HG02970 (cell line): ENCODE measurements around the gene BHMT.

Experiments used
- ATAC-seq: cut with Tn5 transposase; IDR thresholded peaks from one replicate; pipeline ENCODE4 v1.9.1; 2021; ENCODE audit warnings: mild to moderate bottlenecking, moderate library complexity, moderate number of reproducible peaks; ENCODE audit not compliant: unreplicated experiment, low FRiP score

The BHMT gene, protein sequence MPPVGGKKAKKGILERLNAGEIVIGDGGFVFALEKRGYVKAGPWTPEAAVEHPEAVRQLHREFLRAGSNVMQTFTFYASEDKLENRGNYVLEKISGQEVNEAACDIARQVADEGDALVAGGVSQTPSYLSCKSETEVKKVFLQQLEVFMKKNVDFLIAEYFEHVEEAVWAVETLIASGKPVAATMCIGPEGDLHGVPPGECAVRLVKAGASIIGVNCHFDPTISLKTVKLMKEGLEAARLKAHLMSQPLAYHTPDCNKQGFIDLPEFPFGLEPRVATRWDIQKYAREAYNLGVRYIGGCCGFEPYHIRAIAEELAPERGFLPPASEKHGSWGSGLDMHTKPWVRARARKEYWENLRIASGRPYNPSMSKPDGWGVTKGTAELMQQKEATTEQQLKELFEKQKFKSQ

DNA sequence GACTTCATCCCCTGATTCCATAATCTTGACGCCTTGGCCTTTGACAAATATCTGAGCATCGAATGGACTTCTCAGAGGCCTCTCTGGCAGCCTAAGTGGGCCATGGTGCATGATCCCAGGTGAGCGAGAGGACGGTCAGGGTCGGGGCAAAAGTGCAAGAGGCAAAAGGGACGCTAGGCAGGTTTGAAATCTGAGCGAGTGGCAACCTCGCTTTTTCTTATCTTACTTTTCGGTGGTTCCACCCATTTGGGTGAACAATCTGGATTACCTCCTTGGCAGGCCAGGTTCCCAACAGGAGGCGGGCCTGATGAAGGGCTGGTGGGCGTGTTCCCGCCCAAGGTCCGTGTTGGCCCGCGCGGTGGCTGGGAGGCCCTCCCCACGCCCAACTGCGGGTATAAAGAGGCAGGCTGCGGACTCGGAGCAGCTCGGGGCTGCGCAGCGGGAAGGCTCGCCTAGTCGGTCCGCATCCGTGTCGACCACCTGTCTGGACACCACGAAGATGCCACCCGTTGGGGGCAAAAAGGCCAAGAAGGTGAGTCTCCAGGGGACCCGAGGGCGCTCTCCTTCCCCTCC, at the start of gene BHMT:
BHMT (plus strand) TSS at position 423 of the 573 bp plus-strand sequence; CDS start at position 500, 77 bp downstream.
- no peak for ATAC-seq

DNA sequence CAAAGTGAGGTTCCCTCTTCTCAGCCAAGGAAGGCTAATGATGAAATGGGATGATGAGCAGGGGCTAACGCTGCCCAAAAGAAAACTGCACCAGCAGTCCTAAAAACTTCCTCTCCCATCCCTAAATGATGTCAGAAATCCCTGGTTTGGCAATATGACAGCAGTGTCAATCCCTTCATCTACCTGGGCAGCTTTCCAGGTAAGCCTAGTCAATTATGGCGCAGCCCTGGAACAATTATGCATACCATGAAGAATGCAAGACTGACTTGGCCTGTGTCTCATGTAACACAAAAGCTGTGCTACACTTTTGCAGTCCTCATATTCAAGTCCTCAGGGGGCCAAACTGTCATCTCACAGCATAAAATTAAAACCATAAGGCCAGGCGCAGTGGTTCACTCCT, 49.2 kb upstream of the BHMT start:
- ATAC-seq: no peak

DNA sequence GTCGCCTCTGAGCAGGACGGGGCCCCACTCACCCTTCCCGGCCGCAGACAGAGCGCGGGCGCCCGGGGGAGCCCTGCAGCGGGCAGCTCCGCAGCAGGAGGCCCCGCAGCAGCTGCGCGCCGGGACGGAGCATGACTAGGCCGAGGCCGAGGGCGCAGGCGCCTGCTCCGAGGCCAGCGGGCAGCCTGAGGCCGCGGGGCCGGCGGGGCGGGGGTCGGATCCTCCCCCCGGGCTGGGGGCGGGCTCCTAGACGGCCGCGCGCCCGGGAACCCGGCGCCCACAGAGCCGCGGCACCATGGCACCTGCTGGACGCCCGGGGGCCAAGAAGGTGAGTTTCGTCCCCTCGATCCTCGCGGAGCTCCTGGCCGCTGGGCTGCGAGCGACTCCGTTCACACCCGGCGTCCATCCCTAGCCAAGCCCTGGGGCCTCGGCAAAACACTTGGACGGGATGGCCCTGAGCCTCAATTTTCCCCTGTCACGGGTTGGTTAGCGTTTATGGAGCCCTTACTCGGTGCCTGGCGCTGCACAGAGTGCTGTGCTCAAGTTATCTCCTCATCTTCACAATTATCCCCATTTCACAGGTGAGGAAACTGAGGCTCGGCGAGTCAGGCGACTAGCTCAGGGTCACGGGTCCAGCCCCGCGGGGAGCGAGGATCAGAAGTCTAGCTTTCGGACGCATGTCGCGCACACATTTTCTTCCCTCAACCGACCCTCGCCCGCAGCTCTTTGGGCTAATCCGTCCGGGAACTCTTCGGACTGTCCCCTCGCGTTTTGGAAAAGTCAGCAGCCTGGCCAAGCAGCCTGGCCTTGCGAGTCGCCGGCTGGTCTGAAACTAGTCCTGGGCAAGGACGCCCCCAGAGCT, 41.9 kb upstream of the BHMT start, which contains the start of the genes BHMT2 and DMGDH:
BHMT2 (plus strand) TSS at position 280 of the 862 bp plus-strand sequence; CDS start at position 296, 16 bp downstream.
DMGDH (minus strand) TSS at position 187 of the 862 bp plus-strand sequence; CDS start at position 133, 54 bp downstream.
- no peak for ATAC-seq

DNA sequence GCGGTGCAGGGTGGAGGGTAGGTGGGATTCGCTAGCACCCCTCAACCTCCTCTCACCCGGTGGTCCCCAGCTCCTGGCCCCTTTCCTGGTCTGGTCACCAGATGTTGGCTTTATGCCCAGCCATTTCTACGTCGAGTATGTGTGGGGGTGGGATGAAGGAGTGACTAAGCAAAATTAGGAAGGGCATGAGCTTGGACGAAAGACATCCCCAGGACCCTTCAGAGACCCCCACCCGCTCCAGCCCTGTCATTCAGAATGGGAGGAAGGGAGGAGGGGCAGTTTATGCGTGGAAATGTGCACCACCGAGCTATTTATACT, 41.3 kb upstream of the BHMT start:
- ATAC-seq: no peak

DNA sequence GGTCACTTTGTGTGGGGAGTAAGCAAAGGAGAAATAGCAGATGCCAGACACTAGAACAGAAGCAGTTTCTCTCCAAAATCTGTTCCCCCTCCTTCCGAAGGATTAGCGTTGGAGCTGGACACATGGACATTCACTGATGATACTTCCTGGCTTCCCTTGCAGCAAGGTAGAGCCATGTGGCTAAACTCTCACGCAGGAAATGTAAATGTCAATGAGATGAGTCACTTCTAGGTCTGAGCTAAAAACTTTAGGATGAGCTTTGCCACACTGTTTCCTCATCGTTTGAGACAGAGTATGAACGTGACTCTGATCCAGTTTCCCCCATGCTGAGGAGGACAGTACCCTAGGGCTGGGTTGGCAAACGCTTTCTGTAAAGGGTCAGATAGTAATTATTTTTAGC, 37.0 kb upstream of the BHMT start:
- ATAC-seq: no peak

DNA sequence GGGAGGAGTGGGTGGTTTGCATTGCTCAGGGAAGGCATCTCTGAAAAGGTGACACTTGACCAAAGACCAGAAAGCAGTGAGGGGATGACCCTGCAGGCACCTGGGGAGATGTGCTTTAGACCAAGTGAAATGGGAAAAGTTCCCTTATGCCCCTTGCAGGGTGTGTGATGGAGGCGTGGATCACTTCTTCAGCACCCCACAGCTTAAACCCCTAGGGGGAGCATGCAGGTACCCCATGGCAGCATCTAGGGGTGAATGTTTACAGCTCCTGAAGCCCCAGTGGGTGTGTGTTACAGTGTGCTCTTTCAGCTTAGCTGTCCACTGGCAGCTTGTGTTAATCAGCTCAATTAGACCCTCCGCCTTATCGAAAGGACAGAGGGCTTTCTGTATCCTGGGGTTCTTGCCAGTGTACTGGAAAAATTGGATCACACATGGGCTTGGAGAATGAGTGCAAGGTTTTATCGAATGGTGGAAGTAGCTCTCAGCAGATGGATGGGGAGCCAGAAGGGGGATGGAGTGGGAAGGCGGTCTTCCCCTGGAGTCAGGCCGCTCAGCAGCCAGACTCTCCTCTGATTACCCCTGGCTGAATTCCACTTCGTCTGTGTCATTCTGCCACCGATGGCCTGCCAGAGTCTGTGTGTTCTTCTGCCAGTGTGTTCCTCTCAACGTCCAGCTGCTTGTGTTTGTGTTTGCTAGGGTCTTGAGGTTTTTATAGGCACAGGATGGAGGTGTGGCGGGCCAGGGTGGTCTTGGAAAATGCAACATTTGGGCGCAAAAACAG, 35.8 kb upstream of the BHMT start:
- no peak for ATAC-seq

DNA sequence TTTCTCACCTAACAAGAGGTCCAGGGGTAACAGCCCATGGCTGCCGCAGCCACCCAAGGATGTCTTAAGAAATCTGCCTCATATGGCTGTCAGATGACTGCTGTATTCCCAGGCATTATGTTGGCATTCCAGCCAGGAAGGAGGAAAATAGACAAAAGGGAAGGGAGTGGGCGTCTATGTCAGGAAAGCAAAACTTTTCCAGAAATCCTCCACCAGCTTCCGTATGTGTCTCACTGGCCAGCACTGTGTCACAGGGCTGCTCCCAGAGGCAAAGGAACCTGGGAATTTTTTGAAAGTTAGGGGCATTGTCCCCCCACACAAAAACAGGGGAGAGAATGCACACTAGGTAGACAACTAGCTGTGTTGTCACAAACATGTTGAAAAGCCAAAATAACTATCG, 34.8 kb upstream of the BHMT start:
- ATAC-seq: no peak

DNA sequence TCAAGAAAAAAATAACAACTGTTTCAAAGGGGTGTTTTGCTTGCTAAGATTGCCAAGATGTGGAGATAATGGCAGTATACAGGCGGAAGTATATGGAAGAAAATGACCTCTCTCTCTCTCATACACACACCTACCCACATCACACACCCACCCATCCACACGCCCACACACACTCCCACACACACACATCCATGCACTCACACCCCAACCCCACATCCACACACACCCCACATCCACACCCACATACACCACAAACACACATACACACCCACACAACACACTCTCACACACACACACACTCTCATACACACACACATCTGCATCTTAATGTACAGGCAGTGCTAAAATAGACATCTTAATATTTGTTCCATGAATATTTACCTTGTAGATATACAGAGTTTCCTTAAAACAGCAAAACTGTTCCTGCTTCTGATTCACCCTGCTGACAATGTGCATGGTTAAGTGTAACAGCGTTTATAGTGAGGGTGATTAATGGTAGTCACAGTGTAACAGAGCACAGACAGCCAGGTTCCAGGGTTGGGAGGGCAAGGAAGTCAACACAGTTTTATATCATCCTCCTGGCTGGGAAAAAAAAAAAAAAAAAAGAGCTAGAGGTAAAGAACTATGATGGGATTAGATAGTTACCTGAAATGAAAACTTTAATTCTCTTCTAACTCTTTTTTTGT, 33.8 kb upstream of the BHMT start:
- ATAC-seq: no peak

DNA sequence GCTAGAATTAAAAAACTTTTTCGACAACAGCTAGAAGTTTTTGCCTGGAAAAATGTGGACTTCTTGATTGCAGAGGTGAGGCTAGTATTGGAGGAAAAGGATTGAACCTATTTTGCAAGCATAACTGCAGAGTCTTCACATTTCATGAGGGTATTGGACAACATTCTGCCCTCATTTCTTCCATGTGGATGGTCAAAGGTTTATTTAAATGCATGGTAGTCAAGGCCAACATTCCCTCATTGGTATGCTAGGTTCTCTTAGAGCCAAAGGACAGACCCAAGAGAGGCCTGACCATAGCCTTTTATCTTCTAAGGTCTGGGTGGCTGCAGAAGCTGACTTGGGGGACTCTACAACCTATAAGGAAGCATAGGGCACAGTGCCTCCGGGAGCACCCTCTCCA, 30.8 kb upstream of the BHMT start:
- no peak for ATAC-seq

DNA sequence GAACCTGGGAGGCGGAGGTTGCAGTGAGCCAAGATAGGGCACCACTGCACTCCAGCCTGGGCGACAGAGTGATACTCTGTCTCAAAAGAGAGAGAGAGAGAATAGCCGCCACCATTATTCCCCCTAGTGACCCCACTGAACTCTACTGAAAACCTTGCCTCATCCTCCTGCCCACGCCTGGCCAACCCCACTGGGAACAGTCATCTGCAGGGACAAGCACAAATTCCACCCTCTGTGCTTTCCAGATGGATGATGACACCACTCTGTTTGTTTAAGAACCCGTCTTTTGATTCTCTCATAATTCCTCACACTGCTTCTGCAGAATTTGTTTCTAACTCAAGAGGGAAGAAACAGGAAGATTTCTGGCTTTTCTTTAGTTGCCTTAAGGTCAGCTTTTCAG, 29.8 kb upstream of the BHMT start:
- no peak for ATAC-seq

DNA sequence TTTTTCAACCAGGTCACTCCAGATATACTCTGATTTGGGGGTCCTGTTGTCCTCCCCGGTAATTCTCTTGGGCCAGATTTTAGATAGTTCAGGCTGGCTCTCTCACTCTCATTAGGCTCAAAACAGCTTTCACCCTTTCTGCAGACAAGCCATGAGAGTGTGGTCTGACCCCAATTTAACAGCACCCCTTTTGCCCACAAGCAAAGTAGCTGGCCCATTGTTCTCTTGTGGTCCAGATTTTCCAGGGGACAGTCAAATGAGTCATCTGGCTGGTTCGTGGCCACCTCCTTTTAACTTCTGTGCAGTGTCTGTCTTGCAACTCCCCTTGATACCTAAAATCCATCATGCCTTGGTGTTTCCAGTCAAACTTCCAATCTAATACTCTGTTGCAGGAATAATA, 25.5 kb upstream of the BHMT start:
- no peak for ATAC-seq

DNA sequence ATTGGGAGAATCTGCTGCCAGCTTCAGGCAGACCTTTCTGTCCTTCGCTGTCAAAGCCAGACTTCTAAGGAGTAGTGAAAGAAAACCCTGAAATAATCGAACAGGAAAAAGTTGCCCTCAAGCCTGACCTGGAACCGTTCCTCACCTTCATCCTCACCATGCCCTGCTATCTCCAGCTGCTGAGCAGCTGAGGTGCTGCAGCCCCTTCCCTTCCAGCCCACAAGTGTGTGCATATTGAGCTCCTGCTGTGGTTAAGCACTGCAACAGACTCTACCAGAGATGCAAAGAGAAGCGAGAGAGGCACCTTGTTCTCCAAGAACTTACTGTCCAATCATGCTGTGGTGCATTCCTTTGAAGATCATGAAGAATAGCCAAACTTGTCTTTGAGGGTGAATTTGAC, 23.1 kb upstream of the BHMT start:
- no peak for ATAC-seq

DNA sequence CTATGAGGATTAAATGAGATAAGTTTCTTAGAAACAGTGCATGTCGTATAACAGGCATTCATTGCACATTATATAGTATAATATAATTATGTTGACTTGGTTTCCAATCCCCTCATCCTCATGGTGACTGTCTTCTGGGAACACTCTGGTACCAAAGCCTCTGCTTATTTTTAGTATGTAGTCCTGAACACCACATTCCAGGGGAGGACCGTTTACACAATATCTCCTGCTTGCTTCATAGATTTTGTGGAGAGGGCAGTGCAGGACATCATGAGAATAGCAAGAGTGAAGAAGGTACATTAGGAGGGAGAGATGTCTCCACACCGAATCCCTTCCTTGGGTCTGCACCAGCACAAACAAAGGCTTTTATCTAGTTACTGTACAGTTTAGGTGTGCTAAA, 20.5 kb upstream of the BHMT start:
- no peak for ATAC-seq

DNA sequence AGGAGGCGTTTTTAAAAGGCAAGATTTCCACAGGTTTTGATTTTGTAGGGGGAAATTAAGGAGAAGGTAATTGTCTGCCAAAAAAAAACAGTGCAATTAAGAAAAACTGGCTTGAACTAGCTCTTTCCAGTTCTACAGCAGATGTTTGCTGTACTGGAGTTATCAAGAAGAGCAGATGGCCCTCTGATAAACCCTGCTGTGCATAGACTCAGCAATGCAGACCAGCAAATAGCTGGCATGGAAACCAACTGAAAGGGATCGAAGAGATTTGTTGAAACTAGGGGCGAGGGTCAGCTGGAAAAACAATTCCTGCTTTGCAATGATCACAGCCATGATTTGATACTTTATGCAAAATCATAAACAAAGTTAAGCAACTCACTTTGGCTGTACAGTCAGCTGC, 17.8 kb upstream of the BHMT start:
- ATAC-seq: no peak

DNA sequence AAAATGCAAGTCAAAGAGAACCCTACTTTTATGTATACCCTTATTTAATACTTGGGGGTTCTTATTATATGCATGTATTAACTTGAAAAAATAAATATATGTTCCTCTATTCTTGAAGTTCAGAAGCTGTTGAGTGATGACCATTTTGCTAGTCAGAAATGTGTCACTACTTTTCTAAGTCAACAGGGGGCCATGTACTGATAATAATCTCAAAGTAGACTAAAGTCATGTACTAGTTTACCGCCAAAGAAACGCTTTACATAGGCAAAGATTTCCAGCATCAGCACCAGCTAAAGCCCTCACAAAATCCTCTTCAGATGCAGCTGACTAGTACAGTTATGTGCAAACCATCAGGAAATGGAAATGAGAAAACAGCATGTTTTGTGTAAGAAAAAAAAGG, 5.7 kb upstream of the BHMT start:
- ATAC-seq: no peak

DNA sequence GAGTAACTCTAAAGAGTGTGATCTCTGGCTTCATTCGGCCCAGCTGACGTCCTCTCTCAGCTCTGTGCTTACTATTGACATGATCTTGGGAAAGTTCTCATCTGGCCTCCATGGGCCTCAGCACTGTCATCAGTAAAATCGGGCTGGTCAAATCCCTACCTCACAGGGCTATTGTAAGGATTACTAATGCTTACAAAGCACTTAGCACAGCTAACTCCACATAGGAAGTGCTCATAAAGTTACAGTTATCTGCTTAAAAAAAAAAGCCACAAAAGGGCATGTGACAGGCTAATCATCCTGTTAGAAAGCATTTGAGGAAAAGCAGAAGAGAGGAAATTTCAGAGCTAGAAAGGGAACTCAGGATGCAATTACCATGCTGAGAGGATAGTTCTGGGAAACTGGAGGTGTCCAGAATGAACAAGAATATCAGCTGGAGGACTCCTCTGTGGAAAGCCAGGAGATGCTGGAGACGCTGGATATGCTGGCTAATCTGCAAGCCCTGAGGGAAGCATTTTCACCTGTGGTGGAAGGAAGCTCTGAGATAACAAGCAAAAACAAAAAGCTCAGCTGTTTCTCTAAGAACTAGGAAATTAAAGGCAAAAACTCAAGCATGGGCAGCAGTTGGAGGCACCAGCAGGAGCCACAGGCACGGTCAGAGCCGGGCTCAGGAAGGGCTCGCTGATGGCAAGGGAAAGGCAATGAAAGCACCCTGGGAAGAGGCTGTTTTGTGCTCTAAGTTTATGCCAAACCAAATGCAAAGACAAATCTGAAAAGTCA, 4.4 kb upstream of the BHMT start:
- no peak for ATAC-seq

DNA sequence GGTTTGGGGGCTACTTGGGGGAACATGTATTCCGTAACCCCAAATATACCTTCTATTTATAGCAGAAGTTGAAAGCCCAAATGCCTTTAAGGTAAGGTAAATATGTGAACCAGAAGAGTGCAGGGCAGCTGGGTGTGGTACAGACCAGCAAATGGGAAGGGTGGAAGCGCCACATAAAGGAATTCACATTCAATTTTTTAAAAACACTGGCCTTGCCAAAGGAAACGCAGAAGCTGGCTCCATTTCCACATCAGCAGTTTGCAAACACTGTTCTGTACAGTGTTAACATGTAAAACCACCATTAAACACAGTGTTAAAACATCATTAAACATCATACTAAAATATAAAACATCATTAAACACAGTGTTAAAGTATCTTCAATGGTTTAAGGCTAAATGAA, 3.5 kb upstream of the BHMT start:
- no peak for ATAC-seq

DNA sequence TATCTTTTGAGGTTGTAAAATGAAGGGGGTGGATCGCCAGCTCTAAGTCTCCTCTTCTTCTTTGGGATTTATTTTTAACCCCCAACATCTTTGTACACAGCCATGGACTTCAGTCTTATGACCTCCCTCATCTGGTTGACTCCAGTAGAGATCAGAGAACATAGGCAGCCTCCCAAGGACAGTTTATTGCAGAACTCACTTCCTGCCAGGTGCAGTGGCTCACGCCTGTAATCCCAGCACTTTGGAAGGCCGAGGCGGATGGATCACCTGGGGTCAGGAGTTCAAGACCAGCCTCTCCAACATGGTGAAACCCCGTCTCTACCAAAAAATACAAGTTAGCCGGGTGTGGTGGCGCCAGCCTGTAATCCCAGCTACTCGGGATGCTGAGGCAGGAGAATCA, 2.8 kb upstream of the BHMT start:
- no peak for ATAC-seq
